ENCODE measurements around the gene IGFBP3. TPM values are rescaled to one million over a fixed set of nuclear protein-coding genes. Genes with fewer than 3 reads are reported as not detected.

The IGFBP3 gene
- total and polyA plus RNA-seq, 4 donors: 87.0 to 244 (median 182) TPM

GRCh38 chr7:45881280-45881758 is 39.8 kb downstream of the IGFBP3 start:
- H3K9me3 ChIP-seq (ENCODE audit: control insufficient read depth in 4 of 4, low read length in 3 of 4): no peaks in the 10 kb centered on the region
- TF ChIP-seq HNF4G (IDR thresholded peaks at IDR 0.05) (no peak), GABPA (IDR thresholded peaks at IDR 0.05 in 1 of 2, conservative IDR thresholded peaks at IDR 0.05 in 1 of 2) (no peak), RAD21 (IDR thresholded peaks at IDR 0.05) (no peak), NR2F2 (IDR thresholded peaks at IDR 0.05) (no peak), CTCF (IDR thresholded peaks at IDR 0.05; ENCODE audit: low read depth, low read length, missing input control) (no peak), FOXA1 (IDR thresholded peaks at IDR 0.05) (no peak), RXRA (IDR thresholded peaks at IDR 0.05) (no peak), SP1 (IDR thresholded peaks at IDR 0.05) (no peak), HNF4A (conservative IDR thresholded peaks at IDR 0.05) (no peak), JUND (IDR thresholded peaks at IDR 0.05) (no peak), EGR1 (IDR thresholded peaks at IDR 0.05; ENCODE audit: low read depth in 2 of 2) (no peak), TAF1 (conservative IDR thresholded peaks at IDR 0.05) (no peak)
- DNase-seq (ENCODE audit: low spot score): no peak
- WGBS: 83% methylated on average over 9 of the region's 9 CpGs
- no peak overlapping the region for H3K4me3 ChIP-seq (ENCODE audit: low read depth in 1 of 3, low read length in 3 of 3)
- H3K36me3 ChIP-seq (ENCODE audit: control insufficient read depth in 4 of 4, insufficient read depth in 3 of 4, low read depth in 1 of 4, low read length in 3 of 4): no peaks in the 10 kb centered on the region
- peak overlapping the region; percentile 78 to 94 for H3K27ac ChIP-seq (ENCODE audit: low read depth in 1 of 2, low read length in 2 of 2)
- peak overlapping the region in 1 of 2 donors; percentile 83 for H3K9ac ChIP-seq (ENCODE audit: low read depth in 1 of 2, low read length in 2 of 2)
- no peaks in the 10 kb centered on the region for H3K27me3 ChIP-seq (ENCODE audit: control insufficient read depth in 4 of 4, insufficient read depth in 4 of 4, low read length in 3 of 4)
- peaks cover 0 to 35% (median 16%) of the 10 kb centered on the region in 4 donors for H3K4me1 ChIP-seq (ENCODE audit: control insufficient read depth in 4 of 4, insufficient read depth in 4 of 4, low read length in 3 of 4)

DNA sequence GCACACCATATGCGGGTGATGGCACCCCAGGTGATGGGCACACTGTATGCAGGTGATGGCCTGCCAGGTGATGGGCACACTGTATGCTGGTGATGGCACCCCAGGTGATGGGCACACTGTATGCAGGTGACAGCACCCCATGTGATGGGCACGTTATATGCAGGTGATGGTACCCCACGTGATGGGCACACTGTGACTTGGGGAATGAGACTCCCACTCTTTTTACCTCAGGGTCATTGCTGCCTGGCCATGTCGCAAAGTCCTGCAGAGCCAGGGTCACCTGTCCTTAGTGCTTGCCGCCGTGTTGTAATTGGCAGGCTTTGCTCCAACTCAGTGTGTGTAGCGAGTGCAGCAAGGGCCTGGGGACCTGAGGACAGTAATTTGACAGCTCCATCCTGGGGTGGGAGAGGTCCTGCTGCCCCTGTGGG is 40.6 kb downstream of the IGFBP3 start:
- DNase-seq (ENCODE audit: low spot score): no peak
- Histone ChIP-seq H3K27me3 (ENCODE audit: control insufficient read depth in 4 of 4, insufficient read depth in 4 of 4, low read length in 3 of 4) (no peaks in the 10 kb centered on the region), H3K9ac (ENCODE audit: low read depth in 1 of 2, low read length in 2 of 2) (no peak overlapping the region), H3K36me3 (ENCODE audit: control insufficient read depth in 4 of 4, insufficient read depth in 3 of 4, low read depth in 1 of 4, low read length in 3 of 4) (no peaks in the 10 kb centered on the region), H3K4me1 (ENCODE audit: control insufficient read depth in 4 of 4, insufficient read depth in 4 of 4, low read length in 3 of 4) (peaks cover 0 to 31% (median 14%) of the 10 kb centered on the region in 4 donors), H3K9me3 (ENCODE audit: control insufficient read depth in 4 of 4, low read length in 3 of 4) (no peaks in the 10 kb centered on the region), H3K4me3 (ENCODE audit: low read depth in 1 of 3, low read length in 3 of 3) (no peak overlapping the region), H3K27ac (ENCODE audit: low read depth in 1 of 2, low read length in 2 of 2) (peak overlapping the region; percentile 78 to 94)
- WGBS: 43% methylated on average over 7 of the region's 7 CpGs
- TF ChIP-seq RAD21 (IDR thresholded peaks at IDR 0.05) (peak in 1 of 2 donors; percentile 32), NR2F2 (IDR thresholded peaks at IDR 0.05) (peak; percentile 9), CTCF (IDR thresholded peaks at IDR 0.05; ENCODE audit: low read depth, low read length, missing input control) (no peak), EGR1 (IDR thresholded peaks at IDR 0.05; ENCODE audit: low read depth in 2 of 2) (peak; percentile 96 to 98), HNF4G (IDR thresholded peaks at IDR 0.05) (peak; percentile 75), REST (IDR thresholded peaks at IDR 0.05) (peak; percentile 40), YY1 (IDR thresholded peaks at IDR 0.05) (no peak), FOXA2 (IDR thresholded peaks at IDR 0.05) (peak; percentile 48), JUND (IDR thresholded peaks at IDR 0.05) (peak in 1 of 2 donors; percentile 70), FOXA1 (IDR thresholded peaks at IDR 0.05) (peak; percentile 43), GABPA (IDR thresholded peaks at IDR 0.05 in 1 of 2, conservative IDR thresholded peaks at IDR 0.05 in 1 of 2) (no peak), ATF3 (IDR thresholded peaks at IDR 0.05) (no peak), TAF1 (conservative IDR thresholded peaks at IDR 0.05) (no peak), ZBTB33 (IDR thresholded peaks at IDR 0.05) (peak; percentile 58), SP1 (IDR thresholded peaks at IDR 0.05) (peak; percentile 89), RXRA (IDR thresholded peaks at IDR 0.05) (peak; percentile 94 to 98), HNF4A (conservative IDR thresholded peaks at IDR 0.05) (peak; percentile 90 to 93)
- TF ChIP-seq, protein P1, sequence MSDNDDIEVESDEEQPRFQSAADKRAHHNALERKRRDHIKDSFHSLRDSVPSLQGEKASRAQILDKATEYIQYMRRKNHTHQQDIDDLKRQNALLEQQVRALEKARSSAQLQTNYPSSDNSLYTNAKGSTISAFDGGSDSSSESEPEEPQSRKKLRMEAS (IDR thresholded peaks at IDR 0.05): peak; percentile 59

Measured in liver (tissue), 9 donors.